ENCODE data around the gene NCOR1.

NCOR1 gene

GRCh38 chr17:16106161-16106891, 109.0 kb downstream of the NCOR1 start:
- CTCF ChIA-PET: no interaction called here
- POLR2A ChIA-PET: no interaction called here
- no peak for TF ChIP-seq CTCF (IDR thresholded peaks at IDR 0.05; ENCODE audit: control extremely low read depth, extremely low read depth, low read depth, missing control alignments)
- no peak for DNase-seq (ENCODE audit: extremely low spot score)

- ChIA-PET CTCF (no interaction called here), POLR2A (no interaction called here)
- TF ChIP-seq CTCF (IDR thresholded peaks at IDR 0.05; ENCODE audit: control extremely low read depth, extremely low read depth, low read depth, missing control alignments): no peak
- DNase-seq (ENCODE audit: extremely low spot score): no peak
Measured at GRCh38 chr17:16104189-16104588, 111.1 kb downstream of the NCOR1 start.

- TF ChIP-seq CTCF (IDR thresholded peaks at IDR 0.05; ENCODE audit: control extremely low read depth, extremely low read depth, low read depth, missing control alignments): no peak
- ChIA-PET POLR2A (no interaction called here), CTCF (interaction anchor here (0.9 kb wide), 1 partner anchor 14 kb away, joined by 3 read pairs; no protein-coding TSS in a partner anchor)
Measured at GRCh38 chr17:16101440-16101839, 113.9 kb downstream of the NCOR1 start.

GRCh38 chr17:16100737-16101400, 114.5 kb downstream of the NCOR1 start:
- ChIA-PET POLR2A (no interaction called here), CTCF (interaction anchor here (0.9 kb wide), 1 partner anchor 14 kb away, joined by 3 read pairs; no protein-coding TSS in a partner anchor)
- no peak for TF ChIP-seq CTCF (IDR thresholded peaks at IDR 0.05; ENCODE audit: control extremely low read depth, extremely low read depth, low read depth, missing control alignments)
- DNase-seq (ENCODE audit: extremely low spot score): no peak

More at GRCh38 chr17:16101440-16101839, 113.9 kb downstream of the NCOR1 start:
- no peak for DNase-seq (ENCODE audit: extremely low spot score)

- CTCF ChIA-PET: interaction anchor here (1.4 kb wide), 1 partner anchor 20 kb away, joined by 3 read pairs; no protein-coding TSS in a partner anchor
Measured at GRCh38 chr17:16091773-16092172, 123.6 kb downstream of the NCOR1 start.

GRCh38 chr17:16086957-16087356, 128.4 kb downstream of the NCOR1 start:
- TF ChIP-seq CTCF (IDR thresholded peaks at IDR 0.05; ENCODE audit: control extremely low read depth, extremely low read depth, low read depth, missing control alignments): no peak
- ChIA-PET POLR2A (no interaction called here), CTCF (no interaction called here)
- DNase-seq (ENCODE audit: extremely low spot score): no peak

More at GRCh38 chr17:16091773-16092172, 123.6 kb downstream of the NCOR1 start:
- TF ChIP-seq CTCF (IDR thresholded peaks at IDR 0.05; ENCODE audit: control extremely low read depth, extremely low read depth, low read depth, missing control alignments): no peak
- DNase-seq (ENCODE audit: extremely low spot score): no peak
- POLR2A ChIA-PET: no interaction called here

Data from GM10248 (cell line).